Measurements from ENCODE around the gene MID1IP1. TPM values are rescaled to one million over a fixed set of nuclear protein-coding genes. Genes with fewer than 3 reads are reported as not detected.

The MID1IP1 gene
- total and polyA plus RNA-seq, 2 of the 13 experiments (the other 11 are each of a cell fraction or from before 2014, with no cell fraction given): 35.7 to 36.1 TPM

DNA sequence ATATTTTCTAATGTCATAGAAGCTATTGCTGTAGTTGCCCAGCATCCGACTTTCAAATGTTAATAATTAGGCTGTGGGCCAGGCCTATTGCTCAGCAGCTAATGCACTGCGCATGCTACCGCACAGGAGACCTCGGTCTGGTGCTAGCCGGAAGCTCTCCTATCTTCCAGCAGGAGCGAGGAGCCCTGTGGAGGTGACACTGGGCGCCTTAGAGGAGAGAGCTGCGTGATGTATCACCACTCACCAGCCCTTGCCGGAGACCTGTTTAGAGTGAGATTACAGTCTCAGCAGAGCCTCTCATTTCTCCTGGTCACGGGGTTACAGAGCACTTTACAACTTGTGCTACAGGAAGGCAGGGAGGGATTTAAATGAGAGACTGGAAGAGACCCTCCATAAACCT, 31.1 kb upstream of the MID1IP1 start (continued):
- no peak for TF ChIP-seq ZNF256 (CRISPR knock-in tag; conservative IDR thresholded peaks at IDR 0.05)

DNA sequence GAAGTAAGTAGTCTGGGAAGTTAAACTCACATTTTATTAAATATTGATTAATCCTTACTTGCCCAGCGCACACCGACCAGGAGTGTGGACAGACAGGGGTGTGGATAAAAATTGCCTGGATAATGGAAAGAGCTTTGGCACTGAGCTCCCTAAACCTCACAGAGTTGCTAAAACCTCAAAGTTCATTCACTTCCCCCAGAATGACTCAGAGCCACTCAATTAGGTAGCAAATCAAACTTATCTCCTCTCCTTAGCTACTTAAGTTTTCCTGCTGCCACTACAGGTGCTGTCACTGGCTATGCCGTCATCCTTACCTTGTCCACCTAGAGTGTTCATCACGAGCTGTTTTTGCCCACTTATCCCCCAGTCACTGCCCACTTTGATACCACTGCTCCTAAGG, 27.0 kb upstream of the MID1IP1 start:
- BruUV-seq (replicated peaks): no TSS peak
- Histone ChIP-seq H3K4me2 (ENCODE audit: low read depth, low read length) (no peak overlapping the region), H4K20me1 (ENCODE audit: insufficient read depth, low read length) (no peaks in the 10 kb centered on the region), H3K9ac (ENCODE audit: insufficient read depth, low read depth, low read length) (no peak overlapping the region), H3K36me3 (replicated peaks in 1 of 2; ENCODE audit: control insufficient read depth in 1 of 2, insufficient read depth in 2 of 2, low read length in 2 of 2) (no peaks in the 10 kb centered on the region), H3K79me2 (ENCODE audit: insufficient read depth, low read length) (no peaks in the 10 kb centered on the region), H3K9me3 (ENCODE audit: low read length) (no peaks in the 10 kb centered on the region), H3K4me1 (ENCODE audit: insufficient read depth, low read length) (no peaks in the 10 kb centered on the region), H3K27me3 (ENCODE audit: control insufficient read depth in 1 of 2, insufficient read depth in 2 of 2, low read length in 2 of 2) (no peaks in the 10 kb centered on the region), H3K4me3 (replicated peaks in 1 of 3; ENCODE audit: insufficient read depth in 1 of 3, low read depth in 2 of 3, low read length in 3 of 3) (no peak overlapping the region), H3K27ac (ENCODE audit: extremely low read length, insufficient read depth, low read length) (no peak overlapping the region), H2AFZ (ENCODE audit: low read length) (no peak overlapping the region)
- intact Hi-C loops (cut with micrococcal nuclease; ENCODE audit: unreplicated experiment) (no loop called here), in situ Hi-C loops (cut with HindIII; ENCODE audit: extremely low pct_ligation_motif_present, low pct_unique_long_range_greater_than_20kb) (no loop called here)
- ATAC-seq: no peak
- FAIRE-seq: no peak
- no peak for DNase-seq (ENCODE audit: low spot score)
- POLR2A ChIA-PET: no interaction called here
- 69% methylated on average over 4 of the region's 4 CpGs for WGBS (ENCODE audit: low lambda C conversion rate)
- CTCF ChIA-PET (ENCODE audit: low intra/inter-chr PET ratio, low total read pairs): no interaction called here
- TF ChIP-seq, protein P1, sequence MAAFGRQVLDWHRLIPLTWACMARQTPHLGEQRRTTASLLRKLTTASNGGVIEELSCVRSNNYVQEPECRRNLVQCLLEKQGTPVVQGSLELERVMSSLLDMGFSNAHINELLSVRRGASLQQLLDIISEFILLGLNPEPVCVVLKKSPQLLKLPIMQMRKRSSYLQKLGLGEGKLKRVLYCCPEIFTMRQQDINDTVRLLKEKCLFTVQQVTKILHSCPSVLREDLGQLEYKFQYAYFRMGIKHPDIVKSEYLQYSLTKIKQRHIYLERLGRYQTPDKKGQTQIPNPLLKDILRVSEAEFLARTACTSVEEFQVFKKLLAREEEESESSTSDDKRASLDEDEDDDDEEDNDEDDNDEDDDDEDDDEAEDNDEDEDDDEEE (CRISPR knock-in tag; IDR thresholded peaks at IDR 0.05): no peak
- TF ChIP-seq, protein P2, sequence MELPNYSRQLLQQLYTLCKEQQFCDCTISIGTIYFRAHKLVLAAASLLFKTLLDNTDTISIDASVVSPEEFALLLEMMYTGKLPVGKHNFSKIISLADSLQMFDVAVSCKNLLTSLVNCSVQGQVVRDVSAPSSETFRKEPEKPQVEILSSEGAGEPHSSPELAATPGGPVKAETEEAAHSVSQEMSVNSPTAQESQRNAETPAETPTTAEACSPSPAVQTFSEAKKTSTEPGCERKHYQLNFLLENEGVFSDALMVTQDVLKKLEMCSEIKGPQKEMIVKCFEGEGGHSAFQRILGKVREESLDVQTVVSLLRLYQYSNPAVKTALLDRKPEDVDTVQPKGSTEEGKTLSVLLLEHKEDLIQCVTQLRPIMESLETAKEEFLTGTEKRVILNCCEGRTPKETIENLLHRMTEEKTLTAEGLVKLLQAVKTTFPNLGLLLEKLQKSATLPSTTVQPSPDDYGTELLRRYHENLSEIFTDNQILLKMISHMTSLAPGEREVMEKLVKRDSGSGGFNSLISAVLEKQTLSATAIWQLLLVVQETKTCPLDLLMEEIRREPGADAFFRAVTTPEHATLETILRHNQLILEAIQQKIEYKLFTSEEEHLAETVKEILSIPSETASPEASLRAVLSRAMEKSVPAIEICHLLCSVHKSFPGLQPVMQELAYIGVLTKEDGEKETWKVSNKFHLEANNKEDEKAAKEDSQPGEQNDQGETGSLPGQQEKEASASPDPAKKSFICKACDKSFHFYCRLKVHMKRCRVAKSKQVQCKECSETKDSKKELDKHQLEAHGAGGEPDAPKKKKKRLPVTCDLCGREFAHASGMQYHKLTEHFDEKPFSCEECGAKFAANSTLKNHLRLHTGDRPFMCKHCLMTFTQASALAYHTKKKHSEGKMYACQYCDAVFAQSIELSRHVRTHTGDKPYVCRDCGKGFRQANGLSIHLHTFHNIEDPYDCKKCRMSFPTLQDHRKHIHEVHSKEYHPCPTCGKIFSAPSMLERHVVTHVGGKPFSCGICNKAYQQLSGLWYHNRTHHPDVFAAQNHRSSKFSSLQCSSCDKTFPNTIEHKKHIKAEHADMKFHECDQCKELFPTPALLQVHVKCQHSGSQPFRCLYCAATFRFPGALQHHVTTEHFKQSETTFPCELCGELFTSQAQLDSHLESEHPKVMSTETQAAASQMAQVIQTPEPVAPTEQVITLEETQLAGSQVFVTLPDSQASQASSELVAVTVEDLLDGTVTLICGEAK (IDR thresholded peaks at IDR 0.05): no peak
- TF ChIP-seq, protein P2 (CRISPR knock-in tag; IDR thresholded peaks at IDR 0.05): no peak
- TF ChIP-seq POLR2AphosphoS2 (IDR thresholded peaks at IDR 0.05; ENCODE audit: low read depth, low read length) (no peak), TBP (CRISPR knock-in tag; IDR thresholded peaks at IDR 0.05) (no peak), ZNF3 (CRISPR knock-in tag; IDR thresholded peaks at IDR 0.05) (no peak), FOXM1 (CRISPR knock-in tag; IDR thresholded peaks at IDR 0.05) (no peak), ZSCAN12 (CRISPR knock-in tag; IDR thresholded peaks at IDR 0.05) (no peak), ZNF670 (CRISPR knock-in tag; IDR thresholded peaks at IDR 0.05; ENCODE audit: borderline replicate concordance) (no peak), RELA (CRISPR knock-in tag; IDR thresholded peaks at IDR 0.05) (no peak), ZNF224 (CRISPR knock-in tag; IDR thresholded peaks at IDR 0.05) (no peak), ZNF850 (CRISPR knock-in tag; conservative IDR thresholded peaks at IDR 0.05) (no peak)
- TF ChIP-seq, protein P3, sequence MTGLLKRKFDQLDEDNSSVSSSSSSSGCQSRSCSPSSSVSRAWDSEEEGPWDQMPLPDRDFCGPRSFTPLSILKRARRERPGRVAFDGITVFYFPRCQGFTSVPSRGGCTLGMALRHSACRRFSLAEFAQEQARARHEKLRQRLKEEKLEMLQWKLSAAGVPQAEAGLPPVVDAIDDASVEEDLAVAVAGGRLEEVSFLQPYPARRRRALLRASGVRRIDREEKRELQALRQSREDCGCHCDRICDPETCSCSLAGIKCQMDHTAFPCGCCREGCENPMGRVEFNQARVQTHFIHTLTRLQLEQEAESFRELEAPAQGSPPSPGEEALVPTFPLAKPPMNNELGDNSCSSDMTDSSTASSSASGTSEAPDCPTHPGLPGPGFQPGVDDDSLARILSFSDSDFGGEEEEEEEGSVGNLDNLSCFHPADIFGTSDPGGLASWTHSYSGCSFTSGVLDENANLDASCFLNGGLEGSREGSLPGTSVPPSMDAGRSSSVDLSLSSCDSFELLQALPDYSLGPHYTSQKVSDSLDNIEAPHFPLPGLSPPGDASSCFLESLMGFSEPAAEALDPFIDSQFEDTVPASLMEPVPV (CRISPR knock-in tag; IDR thresholded peaks at IDR 0.05): no peak
